ENCODE results near the gene FOCAD.

Gene FOCAD

GRCh38 chr9:20753761-20754160, 69.7 kb downstream of the FOCAD start:
- Mint-ChIP-seq H3K27me3 (ENCODE audit: low read depth, poor library complexity) (no peaks in the 10 kb centered on the region), H3K4me3 (no peak overlapping the region), H3K36me3 (ENCODE audit: low read depth) (peaks cover 50% of the 10 kb centered on the region), H3K27ac (no peak overlapping the region), H3K9me3 (peaks cover 19% of the 10 kb centered on the region), H3K4me1 (peaks cover 5% of the 10 kb centered on the region)
- no peak for TF ChIP-seq CTCF (IDR thresholded peaks at IDR 0.05)
- DNase-seq, result no peak

GRCh38 chr9:20754556-20754955, 70.5 kb downstream of the FOCAD start:
- DNase-seq, result no peak
- TF ChIP-seq CTCF (IDR thresholded peaks at IDR 0.05), result no peak
- Mint-ChIP-seq H3K9me3 (peaks cover 19% of the 10 kb centered on the region), H3K27ac (no peak overlapping the region), H3K4me1 (peaks cover 5% of the 10 kb centered on the region), H3K27me3 (ENCODE audit: low read depth, poor library complexity) (no peaks in the 10 kb centered on the region), H3K36me3 (ENCODE audit: low read depth) (peaks cover 58% of the 10 kb centered on the region), H3K4me3 (no peak overlapping the region)

GRCh38 chr9:20760246-20760891, 76.3 kb downstream of the FOCAD start:
- no peak for TF ChIP-seq CTCF (IDR thresholded peaks at IDR 0.05)
- Mint-ChIP-seq H3K9me3 (peaks cover 17% of the 10 kb centered on the region), H3K4me3 (no peak overlapping the region), H3K27ac (no peak overlapping the region), H3K27me3 (ENCODE audit: low read depth, poor library complexity) (no peaks in the 10 kb centered on the region), H3K36me3 (ENCODE audit: low read depth) (peaks cover 65% of the 10 kb centered on the region), H3K4me1 (no peaks in the 10 kb centered on the region)
- no peak for DNase-seq

GRCh38 chr9:20770947-20771346, 86.9 kb downstream of the FOCAD start:
- TF ChIP-seq CTCF (IDR thresholded peaks at IDR 0.05), result no peak
- Mint-ChIP-seq H3K9me3 (peaks cover 28% of the 10 kb centered on the region), H3K4me1 (peaks cover 4% of the 10 kb centered on the region), H3K36me3 (ENCODE audit: low read depth) (peaks cover 61% of the 10 kb centered on the region), H3K27ac (no peak overlapping the region), H3K27me3 (ENCODE audit: low read depth, poor library complexity) (no peaks in the 10 kb centered on the region), H3K4me3 (no peak overlapping the region)
- no peak for DNase-seq

GRCh38 chr9:20771729-20772128, 87.7 kb downstream of the FOCAD start:
- TF ChIP-seq CTCF (IDR thresholded peaks at IDR 0.05), result no peak
- H3K4me1 Mint-ChIP-seq, result peaks cover 4% of the 10 kb centered on the region
- H3K27me3 Mint-ChIP-seq (ENCODE audit: low read depth, poor library complexity), result no peaks in the 10 kb centered on the region
- H3K9me3 Mint-ChIP-seq, result peaks cover 20% of the 10 kb centered on the region
- no peak overlapping the region for H3K27ac Mint-ChIP-seq
- peaks cover 61% of the 10 kb centered on the region for H3K36me3 Mint-ChIP-seq (ENCODE audit: low read depth)
- DNase-seq, result no peak
- H3K4me3 Mint-ChIP-seq, result no peak overlapping the region

GRCh38 chr9:20775683-20776082, 91.6 kb downstream of the FOCAD start:
- Mint-ChIP-seq H3K4me3 (no peak overlapping the region), H3K9me3 (peaks cover 3% of the 10 kb centered on the region), H3K27ac (no peak overlapping the region), H3K36me3 (ENCODE audit: low read depth) (peaks cover 63% of the 10 kb centered on the region), H3K4me1 (peaks cover 4% of the 10 kb centered on the region), H3K27me3 (ENCODE audit: low read depth, poor library complexity) (no peaks in the 10 kb centered on the region)
- no peak for TF ChIP-seq CTCF (IDR thresholded peaks at IDR 0.05)
- no peak for DNase-seq

Measured in nephron progenitor cell (in vitro differentiated cells).